ENCODE data around the gene UBE3B.

UBE3B gene

GRCh38 chr12:109518820-109519665 is 41.6 kb downstream of the UBE3B start:
- peak; percentile 72 for DNase-seq (ENCODE audit: low read depth)
- no peak overlapping the region for H3K4me3 ChIP-seq (ENCODE audit: low read depth, low read length)
- TF ChIP-seq MAX (IDR thresholded peaks at IDR 0.05; ENCODE audit: low read depth, low read length) (peak; percentile 5; the same call in 1 of the 2 replicates), CTCF (IDR thresholded peaks at IDR 0.05; ENCODE audit: low read depth, low read length) (peak; percentile 99), POLR2A (IDR thresholded peaks at IDR 0.05; ENCODE audit: extremely low read depth, insufficient read length) (no peak), MYC (IDR thresholded peaks at IDR 0.05; ENCODE audit: low read depth, low read length) (no peak)

- no peak for TF ChIP-seq POLR2A (IDR thresholded peaks at IDR 0.05; ENCODE audit: extremely low read depth, insufficient read length)
- no peak for TF ChIP-seq CTCF (IDR thresholded peaks at IDR 0.05; ENCODE audit: low read depth, low read length)
- no peak for TF ChIP-seq MYC (IDR thresholded peaks at IDR 0.05; ENCODE audit: low read depth, low read length)
- TF ChIP-seq MAX (IDR thresholded peaks at IDR 0.05; ENCODE audit: low read depth, low read length) = no peak
- no peak for DNase-seq (ENCODE audit: low read depth)
- H3K4me3 ChIP-seq (ENCODE audit: low read depth, low read length) = no peak overlapping the region
These were observed 42.4 kb downstream of the UBE3B start for GRCh38 chr12:109519787-109520186.

- H3K4me3 ChIP-seq (ENCODE audit: low read depth, low read length) = no peak overlapping the region
- TF ChIP-seq POLR2A (IDR thresholded peaks at IDR 0.05; ENCODE audit: extremely low read depth, insufficient read length) = no peak
- TF ChIP-seq CTCF (IDR thresholded peaks at IDR 0.05; ENCODE audit: low read depth, low read length) = no peak
- no peak for TF ChIP-seq MYC (IDR thresholded peaks at IDR 0.05; ENCODE audit: low read depth, low read length)
- no peak for TF ChIP-seq MAX (IDR thresholded peaks at IDR 0.05; ENCODE audit: low read depth, low read length)
- no peak for DNase-seq (ENCODE audit: low read depth)
These were observed 44.4 kb downstream of the UBE3B start for GRCh38 chr12:109521831-109522230.

- H3K4me3 ChIP-seq (ENCODE audit: low read depth, low read length) = no peak overlapping the region
- TF ChIP-seq POLR2A (IDR thresholded peaks at IDR 0.05; ENCODE audit: extremely low read depth, insufficient read length) = no peak
- no peak for TF ChIP-seq CTCF (IDR thresholded peaks at IDR 0.05; ENCODE audit: low read depth, low read length)
- no peak for TF ChIP-seq MYC (IDR thresholded peaks at IDR 0.05; ENCODE audit: low read depth, low read length)
- no peak for DNase-seq (ENCODE audit: low read depth)
These were observed 45.6 kb downstream of the UBE3B start for GRCh38 chr12:109523071-109523470.

- TF ChIP-seq MAX (IDR thresholded peaks at IDR 0.05; ENCODE audit: low read depth, low read length) = no peak
- TF ChIP-seq POLR2A (IDR thresholded peaks at IDR 0.05; ENCODE audit: extremely low read depth, insufficient read length) = no peak
- TF ChIP-seq CTCF (IDR thresholded peaks at IDR 0.05; ENCODE audit: low read depth, low read length) = no peak
- no peak for TF ChIP-seq MYC (IDR thresholded peaks at IDR 0.05; ENCODE audit: low read depth, low read length)
- DNase-seq (ENCODE audit: low read depth) = no peak
- no peak overlapping the region for H3K4me3 ChIP-seq (ENCODE audit: low read depth, low read length)
These were observed 46.1 kb downstream of the UBE3B start for GRCh38 chr12:109523504-109523903.

All from NB4 (cell line).